ENCODE results near the gene MPZL3. TPM values are rescaled to one million over a fixed set of nuclear protein-coding genes. Genes with fewer than 3 reads are reported as not detected.

MPZL3 gene
- total RNA-seq, 1 donor from 2014 or later: 8.5 TPM

DNA sequence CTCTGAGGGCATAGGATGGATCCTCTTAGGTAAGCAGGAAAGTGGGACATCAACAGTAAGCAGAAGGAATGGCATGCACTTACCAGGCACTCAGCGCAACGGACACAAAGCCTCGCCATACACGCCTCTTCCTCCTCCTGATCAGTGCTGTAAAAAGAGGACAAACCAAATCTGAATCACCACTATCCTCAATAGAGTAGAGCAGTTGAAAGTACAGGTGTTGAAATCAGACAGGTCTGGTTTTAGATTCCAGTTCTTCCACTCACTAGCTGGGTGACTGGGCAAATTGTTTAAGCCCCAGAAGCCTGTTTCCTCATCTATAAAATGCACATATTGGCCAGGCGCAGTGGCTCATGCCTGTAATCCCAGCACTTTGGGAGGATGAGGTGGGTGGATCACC, 18.8 kb downstream of the MPZL3 start:
- no peaks in the 10 kb centered on the region for H3K79me2 ChIP-seq (ENCODE audit: insufficient read depth, low read length)
- H3K4me3 ChIP-seq (ENCODE audit: insufficient read depth, low read depth, low read length): no peak overlapping the region
- no peak for TF ChIP-seq EZH2 (IDR thresholded peaks at IDR 0.05; ENCODE audit: insufficient read depth, low read length)
- no peak for TF ChIP-seq CTCF (IDR thresholded peaks at IDR 0.05; ENCODE audit: insufficient read depth, low read depth, low read length)
- no peaks in the 10 kb centered on the region for H3K4me1 ChIP-seq (ENCODE audit: insufficient read depth, low read length)
- no peaks in the 10 kb centered on the region for H3K36me3 ChIP-seq (ENCODE audit: insufficient read depth, low read length)
- no peak overlapping the region for H3K4me2 ChIP-seq (ENCODE audit: low read length)
- DNase-seq (ENCODE audit: low read depth): no peak
- Mint-ChIP-seq H3K4me1 (ENCODE audit: low read depth, unreplicated experiment) (no peaks in the 10 kb centered on the region), H3K36me3 (ENCODE audit: low read depth, unreplicated experiment) (no peaks in the 10 kb centered on the region), H3K4me3 (ENCODE audit: unreplicated experiment) (no peak overlapping the region), H3K27me3 (ENCODE audit: low read depth, unreplicated experiment) (no peaks in the 10 kb centered on the region), H3K9me3 (ENCODE audit: unreplicated experiment) (no peaks in the 10 kb centered on the region), H3K27ac (ENCODE audit: unreplicated experiment) (no peak overlapping the region)
- H3K27ac ChIP-seq (ENCODE audit: low read depth, low read length): no peak overlapping the region
- no peak for FAIRE-seq
- no peak overlapping the region for H3K9ac ChIP-seq (ENCODE audit: low read length)
- H3K27me3 ChIP-seq (ENCODE audit: insufficient read depth, low read length): no peaks in the 10 kb centered on the region
- no peaks in the 10 kb centered on the region for H3K9me3 ChIP-seq (ENCODE audit: insufficient read depth, low read depth, low read length)
- H4K20me1 ChIP-seq (ENCODE audit: insufficient read depth, low read length): no peaks in the 10 kb centered on the region
- no peak overlapping the region for H2AFZ ChIP-seq (ENCODE audit: low read depth, low read length)

GRCh38 chr11:118232659-118233058, 19.5 kb downstream of the MPZL3 start:
- TF ChIP-seq EZH2 (IDR thresholded peaks at IDR 0.05; ENCODE audit: insufficient read depth, low read length): no peak
- TF ChIP-seq CTCF (IDR thresholded peaks at IDR 0.05; ENCODE audit: insufficient read depth, low read depth, low read length): no peak
- no peak overlapping the region for H3K27ac ChIP-seq (ENCODE audit: low read depth, low read length)

GRCh38 chr11:118231461-118231860, 20.7 kb downstream of the MPZL3 start:
- H3K9me3 ChIP-seq (ENCODE audit: insufficient read depth, low read depth, low read length): no peaks in the 10 kb centered on the region
- no peaks in the 10 kb centered on the region for H3K79me2 ChIP-seq (ENCODE audit: insufficient read depth, low read length)
- TF ChIP-seq CTCF (IDR thresholded peaks at IDR 0.05; ENCODE audit: insufficient read depth, low read depth, low read length) (no peak), EZH2 (IDR thresholded peaks at IDR 0.05; ENCODE audit: insufficient read depth, low read length) (no peak)
- Mint-ChIP-seq H3K27me3 (ENCODE audit: low read depth, unreplicated experiment) (no peaks in the 10 kb centered on the region), H3K27ac (ENCODE audit: unreplicated experiment) (no peak overlapping the region), H3K36me3 (ENCODE audit: low read depth, unreplicated experiment) (no peaks in the 10 kb centered on the region), H3K4me1 (ENCODE audit: low read depth, unreplicated experiment) (no peaks in the 10 kb centered on the region), H3K9me3 (ENCODE audit: unreplicated experiment) (no peaks in the 10 kb centered on the region), H3K4me3 (ENCODE audit: unreplicated experiment) (no peak overlapping the region)
- FAIRE-seq (no peak), DNase-seq (ENCODE audit: low read depth) (no peak)
- no peak overlapping the region for H3K27ac ChIP-seq (ENCODE audit: low read depth, low read length)
- H3K4me3 ChIP-seq (ENCODE audit: insufficient read depth, low read depth, low read length): no peak overlapping the region
- H2AFZ ChIP-seq (ENCODE audit: low read depth, low read length): no peak overlapping the region
- no peaks in the 10 kb centered on the region for H3K27me3 ChIP-seq (ENCODE audit: insufficient read depth, low read length)
- no peak overlapping the region for H3K4me2 ChIP-seq (ENCODE audit: low read length)
- no peaks in the 10 kb centered on the region for H3K36me3 ChIP-seq (ENCODE audit: insufficient read depth, low read length)
- no peak overlapping the region for H3K9ac ChIP-seq (ENCODE audit: low read length)
- H3K4me1 ChIP-seq (ENCODE audit: insufficient read depth, low read length): no peaks in the 10 kb centered on the region
- H4K20me1 ChIP-seq (ENCODE audit: insufficient read depth, low read length): no peaks in the 10 kb centered on the region

More at GRCh38 chr11:118232659-118233058, 19.5 kb downstream of the MPZL3 start:
- Histone ChIP-seq H3K79me2 (ENCODE audit: insufficient read depth, low read length) (no peaks in the 10 kb centered on the region), H3K4me3 (ENCODE audit: insufficient read depth, low read depth, low read length) (no peak overlapping the region), H3K9me3 (ENCODE audit: insufficient read depth, low read depth, low read length) (no peaks in the 10 kb centered on the region), H3K36me3 (ENCODE audit: insufficient read depth, low read length) (no peaks in the 10 kb centered on the region), H3K27me3 (ENCODE audit: insufficient read depth, low read length) (no peaks in the 10 kb centered on the region), H3K4me2 (ENCODE audit: low read length) (no peak overlapping the region), H3K4me1 (ENCODE audit: insufficient read depth, low read length) (no peaks in the 10 kb centered on the region), H4K20me1 (ENCODE audit: insufficient read depth, low read length) (no peaks in the 10 kb centered on the region), H2AFZ (ENCODE audit: low read depth, low read length) (no peak overlapping the region), H3K9ac (ENCODE audit: low read length) (no peak overlapping the region)
- H3K9me3 Mint-ChIP-seq (ENCODE audit: unreplicated experiment): no peaks in the 10 kb centered on the region
- FAIRE-seq (no peak), DNase-seq (ENCODE audit: low read depth) (no peak)
- H3K4me1 Mint-ChIP-seq (ENCODE audit: low read depth, unreplicated experiment): no peaks in the 10 kb centered on the region
- H3K27ac Mint-ChIP-seq (ENCODE audit: unreplicated experiment): no peak overlapping the region
- no peak overlapping the region for H3K4me3 Mint-ChIP-seq (ENCODE audit: unreplicated experiment)
- H3K27me3 Mint-ChIP-seq (ENCODE audit: low read depth, unreplicated experiment): no peaks in the 10 kb centered on the region
- H3K36me3 Mint-ChIP-seq (ENCODE audit: low read depth, unreplicated experiment): no peaks in the 10 kb centered on the region

Measured in astrocyte (in vitro differentiated cells and primary cell).